NB4 (cell line): Measurements from ENCODE around the gene FHDC1.

Experiments
- DNase-seq: peaks from one replicate; pipeline ENCODE4 v3.0.0; 2010; ENCODE audit warnings: low read depth
- H3K4me3 ChIP-seq: one replicate; pipeline ENCODE4 v1.5.1; 2011; ENCODE audit warnings: mild to moderate bottlenecking, low read depth, low read length, moderate library complexity
- MYC ChIP-seq: IDR thresholded peaks from 2 replicates; pipeline ENCODE4 v1.6.1; 2011; ENCODE audit warnings: low read depth, low read length
- POLR2A ChIP-seq: IDR thresholded peaks from 2 replicates; pipeline ENCODE4 v1.6.1; 2011; ENCODE audit warnings: mild to moderate bottlenecking; ENCODE audit not compliant: insufficient read length; ENCODE audit errors: extremely low read depth
- TF ChIP-seq, protein P1 (sequence below): IDR thresholded peaks from one replicate; pipeline ENCODE4 v1.5.1; 2012; ENCODE audit warnings: low read depth, low read length
- TF ChIP-seq, protein P2 (sequence below): IDR thresholded peaks from 2 replicates; pipeline ENCODE4 v1.6.1; 2011; ENCODE audit warnings: low read depth, low read length

FHDC1 gene

DNA sequence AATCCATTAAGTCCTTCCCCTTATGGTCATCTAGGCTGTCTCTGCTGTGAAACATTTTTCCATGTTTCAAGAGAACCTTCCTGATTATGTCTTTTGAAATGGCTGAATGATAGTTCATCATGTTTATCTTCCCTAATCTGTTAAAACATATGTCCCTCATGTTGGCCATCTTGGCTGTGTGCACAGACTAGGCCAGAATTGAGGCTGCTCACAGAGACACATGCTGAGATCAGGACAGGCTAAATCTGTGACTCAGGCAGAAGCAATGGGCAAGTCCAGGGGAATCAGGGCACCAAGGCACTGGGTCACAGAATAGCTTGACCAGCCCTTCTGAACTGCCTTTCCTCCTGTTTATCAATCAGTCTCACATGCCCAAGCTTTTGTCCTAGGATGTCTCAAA, 78.3 kb downstream of the FHDC1 start:
- no peak for DNase-seq
- no peak for TF ChIP-seq MYC
- TF ChIP-seq, protein P1, sequence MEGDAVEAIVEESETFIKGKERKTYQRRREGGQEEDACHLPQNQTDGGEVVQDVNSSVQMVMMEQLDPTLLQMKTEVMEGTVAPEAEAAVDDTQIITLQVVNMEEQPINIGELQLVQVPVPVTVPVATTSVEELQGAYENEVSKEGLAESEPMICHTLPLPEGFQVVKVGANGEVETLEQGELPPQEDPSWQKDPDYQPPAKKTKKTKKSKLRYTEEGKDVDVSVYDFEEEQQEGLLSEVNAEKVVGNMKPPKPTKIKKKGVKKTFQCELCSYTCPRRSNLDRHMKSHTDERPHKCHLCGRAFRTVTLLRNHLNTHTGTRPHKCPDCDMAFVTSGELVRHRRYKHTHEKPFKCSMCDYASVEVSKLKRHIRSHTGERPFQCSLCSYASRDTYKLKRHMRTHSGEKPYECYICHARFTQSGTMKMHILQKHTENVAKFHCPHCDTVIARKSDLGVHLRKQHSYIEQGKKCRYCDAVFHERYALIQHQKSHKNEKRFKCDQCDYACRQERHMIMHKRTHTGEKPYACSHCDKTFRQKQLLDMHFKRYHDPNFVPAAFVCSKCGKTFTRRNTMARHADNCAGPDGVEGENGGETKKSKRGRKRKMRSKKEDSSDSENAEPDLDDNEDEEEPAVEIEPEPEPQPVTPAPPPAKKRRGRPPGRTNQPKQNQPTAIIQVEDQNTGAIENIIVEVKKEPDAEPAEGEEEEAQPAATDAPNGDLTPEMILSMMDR = no peak
- TF ChIP-seq POLR2A = no peak
- TF ChIP-seq, protein P2, sequence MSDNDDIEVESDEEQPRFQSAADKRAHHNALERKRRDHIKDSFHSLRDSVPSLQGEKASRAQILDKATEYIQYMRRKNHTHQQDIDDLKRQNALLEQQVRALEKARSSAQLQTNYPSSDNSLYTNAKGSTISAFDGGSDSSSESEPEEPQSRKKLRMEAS = no peak
- no peak overlapping the region for H3K4me3 ChIP-seq

DNA sequence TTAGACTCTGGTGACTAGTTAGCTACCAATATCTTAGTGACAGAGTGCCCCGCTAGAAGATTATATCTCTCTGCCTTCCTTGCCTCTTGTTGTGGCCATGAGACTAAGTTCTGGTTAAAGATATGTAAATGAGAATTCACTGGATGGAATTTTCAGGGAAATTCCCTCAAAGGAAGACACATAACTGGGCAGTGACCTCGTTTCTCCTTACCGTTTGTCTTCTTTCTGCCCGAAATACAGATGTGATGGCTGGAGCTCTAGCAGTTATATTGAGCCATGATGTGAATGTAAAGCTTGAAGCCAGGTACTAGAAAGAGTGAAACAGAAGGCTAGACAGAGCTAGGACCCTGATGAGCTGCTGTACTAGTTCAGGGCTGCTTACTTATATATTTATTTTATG, 80.5 kb downstream of the FHDC1 start:
- no peak overlapping the region for H3K4me3 ChIP-seq
- DNase-seq = no peak
- TF ChIP-seq MYC (no peak), POLR2A (no peak)
- TF ChIP-seq, protein P1 = no peak
- TF ChIP-seq, protein P2 = no peak

DNA sequence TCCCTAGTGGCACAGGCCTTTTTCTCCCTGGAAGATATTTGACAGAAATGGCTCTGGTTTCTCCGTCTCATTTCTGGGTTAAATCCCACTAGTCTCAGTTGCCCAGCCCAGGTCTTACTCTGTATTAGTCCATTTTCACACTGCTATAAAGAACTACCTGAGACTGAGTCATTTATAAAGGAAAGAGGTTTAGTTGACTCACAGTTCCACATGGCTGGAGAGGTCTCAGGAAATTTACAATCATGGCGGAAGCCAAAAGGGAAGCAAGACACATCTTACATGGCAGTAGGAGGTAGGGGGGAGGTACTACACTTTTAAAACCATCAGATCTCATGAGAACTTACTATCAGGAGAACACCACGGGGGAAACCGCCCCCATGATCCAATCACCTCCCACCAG, 81.9 kb downstream of the FHDC1 start:
- no peak overlapping the region for H3K4me3 ChIP-seq
- DNase-seq = no peak
- TF ChIP-seq, protein P1 = no peak
- TF ChIP-seq, protein P2 = no peak
- TF ChIP-seq POLR2A (no peak), MYC (no peak)

DNA sequence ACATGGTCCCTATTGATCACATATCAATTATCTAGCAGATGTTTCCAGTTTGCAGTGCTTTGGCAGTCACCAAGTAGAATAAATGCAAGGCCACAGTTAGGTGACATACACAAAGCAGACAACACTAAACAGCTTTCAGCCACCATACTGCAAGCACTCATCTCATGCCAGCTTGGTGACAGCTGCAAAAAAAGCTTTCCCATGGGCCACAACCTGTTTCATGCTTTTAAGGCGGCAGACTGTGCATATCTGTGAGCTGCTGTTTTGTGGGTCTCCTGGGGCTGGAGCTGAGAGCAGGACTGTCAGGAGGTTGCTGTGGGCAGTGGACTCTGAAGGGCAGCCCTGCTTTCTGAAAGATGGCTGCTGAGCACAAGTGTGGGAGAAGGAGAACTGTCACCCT, 82.6 kb downstream of the FHDC1 start:
- DNase-seq = no peak
- H3K4me3 ChIP-seq = no peak overlapping the region
- TF ChIP-seq POLR2A (no peak), MYC (no peak)
- TF ChIP-seq, protein P2 = no peak

DNA sequence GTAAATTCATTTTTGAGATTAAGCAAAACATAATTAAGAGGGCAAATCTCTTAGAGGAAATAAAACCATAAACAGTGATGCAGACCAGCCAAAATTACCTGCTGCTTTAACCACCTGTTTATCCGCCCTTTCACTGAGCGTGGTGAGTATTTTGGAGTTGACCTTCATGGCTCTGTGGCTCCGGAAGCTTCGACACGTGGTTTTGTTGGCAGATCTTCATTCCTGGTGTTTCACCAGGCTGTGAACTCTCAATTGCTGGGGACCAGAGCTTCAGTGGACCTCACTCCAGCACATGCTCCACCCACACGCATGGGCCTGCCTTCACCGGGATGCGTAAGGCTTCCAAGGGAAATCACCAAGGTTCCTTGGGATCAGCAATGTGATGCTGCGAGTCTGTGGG, 83.8 kb downstream of the FHDC1 start:
- no peak for DNase-seq
- TF ChIP-seq, protein P2 = no peak
- TF ChIP-seq POLR2A (no peak), MYC (no peak)
- TF ChIP-seq, protein P1 = no peak
- no peak overlapping the region for H3K4me3 ChIP-seq

DNA sequence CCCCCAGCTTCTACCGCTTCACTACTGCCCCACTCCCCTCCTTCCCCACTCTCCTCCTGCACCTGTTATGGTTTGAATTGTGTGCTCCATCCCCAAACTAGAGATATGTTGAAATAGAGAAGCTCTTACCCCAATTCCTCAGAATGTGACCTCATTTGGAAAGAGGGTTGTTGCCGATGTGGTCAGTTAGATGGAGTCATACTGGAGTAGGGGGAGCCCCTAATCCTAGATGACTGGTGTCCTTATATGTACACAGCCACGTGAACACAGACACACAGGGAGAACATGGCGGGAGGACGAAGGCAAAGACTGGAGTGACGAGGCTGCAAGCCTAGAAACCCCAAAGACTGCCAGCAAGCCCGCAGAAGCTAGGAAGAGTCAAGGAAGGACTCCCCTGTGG, 84.3 kb downstream of the FHDC1 start:
- no peak for DNase-seq
- TF ChIP-seq POLR2A = no peak
- TF ChIP-seq, protein P1 = no peak
- TF ChIP-seq, protein P2 = no peak
- no peak for TF ChIP-seq MYC
- H3K4me3 ChIP-seq = no peak overlapping the region
